Skin of body (tissue), 2 donors: ENCODE measurements around the gene UBASH3B. TPM values are rescaled to one million over a fixed set of nuclear protein-coding genes. Genes with fewer than 3 reads are reported as not detected.

Source experiments
- DNase-seq: peaks from one replicate; lab custom pipeline; 2025; lab: John Stamatoyannopoulos, UW
- total RNA-seq: library from RNA; depleted of rRNA; stranded (reverse); fragments of >200 nt; gene quantifications from one replicate; pipeline ENCODE4 v1.2.3, GENCODE V29; 2014

The UBASH3B gene
- total RNA-seq, 1 donor from 2014 or later = 3.8 TPM

DNA sequence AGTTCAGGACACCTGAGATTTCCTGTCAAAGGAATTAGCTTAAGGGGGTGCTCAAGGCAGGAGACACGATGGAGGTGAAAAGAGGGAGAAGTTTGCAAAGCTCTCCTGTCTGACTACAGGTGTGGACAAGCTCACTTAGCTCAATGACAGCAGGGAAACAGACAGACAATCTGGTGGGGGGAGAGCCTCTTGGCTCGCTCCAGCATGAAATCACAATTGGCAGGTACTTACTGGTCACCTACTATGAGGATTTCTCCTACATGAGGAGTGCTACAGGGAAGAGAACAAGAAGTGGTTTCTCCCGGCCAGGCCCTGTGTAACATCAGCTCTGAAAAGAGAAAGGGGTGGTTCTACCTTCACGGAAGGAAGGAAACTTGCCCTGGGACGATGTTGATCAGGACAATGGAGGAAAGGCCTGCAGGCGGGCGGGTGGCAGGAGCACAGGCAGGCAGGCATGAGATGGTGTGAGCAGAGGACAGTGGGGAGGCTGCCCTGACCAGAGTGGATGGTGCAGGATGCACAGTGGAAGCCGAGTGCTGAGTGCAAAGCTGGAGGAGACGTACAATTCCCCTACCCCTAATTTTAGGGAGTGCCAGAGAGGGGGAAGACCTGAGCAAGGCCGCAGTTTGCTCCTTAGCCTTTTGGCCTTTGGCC lies 124.9 kb downstream of the UBASH3B start:
- DNase-seq = no peak

DNA sequence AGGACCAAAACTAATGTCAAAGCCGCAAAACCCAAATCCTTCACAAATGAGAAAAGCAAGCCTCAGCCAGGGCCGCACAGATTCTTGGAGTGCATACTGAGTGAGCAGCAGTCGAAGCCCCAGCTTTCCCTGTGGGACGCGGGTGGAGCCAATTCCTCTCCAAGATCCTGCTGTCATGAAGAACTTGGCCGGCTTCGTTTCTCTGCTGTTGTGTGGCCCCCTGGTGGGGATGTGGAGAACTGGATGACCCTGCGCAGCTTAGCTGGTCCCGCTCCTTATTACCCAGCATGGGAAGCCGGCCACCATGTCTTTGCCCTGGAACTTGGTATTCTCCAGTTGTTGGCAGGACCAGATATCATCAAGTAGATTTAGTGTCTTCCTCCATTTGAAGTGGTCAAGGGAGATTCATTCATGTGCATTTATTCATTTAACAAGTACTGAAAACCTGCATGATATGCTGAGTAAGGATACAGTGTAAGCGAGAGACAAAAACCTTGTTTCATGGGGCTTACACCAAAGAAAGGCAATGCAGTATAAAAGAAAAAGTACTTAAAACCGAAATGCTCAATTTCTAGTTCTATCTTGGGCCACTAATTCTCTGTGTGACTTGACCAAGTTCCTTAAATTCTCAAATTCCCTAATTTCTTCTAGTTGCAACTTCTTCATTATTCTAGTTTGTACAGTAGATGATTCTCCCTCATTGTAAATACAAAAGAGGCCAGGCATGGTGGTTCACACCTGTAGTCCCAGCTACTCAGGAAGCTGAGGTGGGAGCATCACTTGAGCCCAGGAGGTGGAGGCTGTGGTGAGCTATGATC lies 126.1 kb downstream of the UBASH3B start:
- peak; percentile 94 for DNase-seq

DNA sequence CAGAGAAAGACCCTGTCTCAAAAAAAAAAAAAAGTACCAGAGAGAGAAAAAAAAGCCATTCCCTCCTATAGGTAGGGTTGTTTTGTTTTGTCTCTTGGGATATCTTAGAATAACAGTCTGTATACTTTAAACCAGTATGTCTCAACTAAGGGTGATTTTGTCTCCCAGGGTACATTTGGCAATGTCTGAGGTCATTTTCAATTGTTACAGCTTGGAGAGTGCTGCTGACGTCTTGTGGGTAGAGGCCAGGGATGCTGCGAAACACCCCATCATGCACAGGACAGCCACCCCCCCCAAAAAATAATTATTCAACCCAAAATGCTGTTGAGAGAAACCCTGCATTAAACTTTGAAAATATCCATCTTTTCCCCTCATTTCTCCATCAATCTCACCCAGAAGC lies 126.7 kb downstream of the UBASH3B start:
- DNase-seq = no peak

DNA sequence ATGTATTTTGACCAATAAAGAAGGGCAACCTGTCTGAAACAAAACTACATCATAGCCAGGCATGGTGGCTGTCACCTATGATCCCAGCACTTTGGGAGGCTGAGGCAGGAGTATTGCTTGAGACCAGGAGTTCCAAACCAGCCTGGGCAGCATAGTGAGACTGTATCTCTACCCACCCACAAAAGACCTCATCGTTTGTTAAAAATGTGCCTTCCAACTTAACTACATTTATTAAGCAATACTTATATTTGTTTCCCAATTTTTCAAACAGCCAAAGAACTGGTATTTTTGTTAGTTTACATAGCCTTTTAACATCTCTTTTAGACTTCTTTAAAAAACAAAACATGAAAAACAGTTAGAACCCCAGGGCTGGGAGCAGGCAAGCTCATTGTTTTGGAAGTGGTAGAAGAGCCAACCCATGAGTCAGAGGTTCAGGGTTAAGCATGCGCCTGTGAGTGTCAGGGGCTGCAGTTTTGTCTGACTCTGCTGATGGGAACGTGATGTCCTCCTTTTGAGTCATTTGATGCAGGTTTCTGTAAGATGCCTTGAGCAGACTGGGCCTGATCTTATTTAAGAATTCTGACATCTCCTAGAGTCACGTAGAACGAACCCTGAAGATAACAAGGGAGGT lies 128.9 kb downstream of the UBASH3B start:
- DNase-seq = no peak

DNA sequence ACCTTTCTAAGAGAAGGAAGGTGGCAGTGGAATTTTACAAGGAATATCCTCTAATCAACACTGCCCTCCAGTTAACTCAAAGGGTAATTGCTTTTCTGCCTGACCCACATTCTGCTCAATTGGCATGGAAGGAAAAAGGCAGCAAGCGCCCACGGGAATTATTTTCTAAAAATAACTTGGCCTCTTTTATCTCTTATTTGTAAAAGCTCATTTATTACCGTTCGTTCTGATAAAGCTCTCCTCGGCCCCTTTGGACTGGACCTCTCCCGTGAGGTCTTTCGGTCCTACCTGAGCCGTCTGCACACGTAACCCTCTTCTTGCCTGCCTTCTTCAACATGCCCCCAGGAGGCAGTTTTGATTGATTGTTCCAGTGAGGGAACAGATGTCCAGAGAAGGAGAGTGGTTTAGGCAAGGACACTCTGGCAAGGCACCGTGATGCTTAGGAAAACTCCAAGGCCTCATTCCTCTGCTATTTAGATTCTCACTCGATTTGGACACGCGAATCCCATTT lies 129.6 kb downstream of the UBASH3B start:
- DNase-seq = no peak

DNA sequence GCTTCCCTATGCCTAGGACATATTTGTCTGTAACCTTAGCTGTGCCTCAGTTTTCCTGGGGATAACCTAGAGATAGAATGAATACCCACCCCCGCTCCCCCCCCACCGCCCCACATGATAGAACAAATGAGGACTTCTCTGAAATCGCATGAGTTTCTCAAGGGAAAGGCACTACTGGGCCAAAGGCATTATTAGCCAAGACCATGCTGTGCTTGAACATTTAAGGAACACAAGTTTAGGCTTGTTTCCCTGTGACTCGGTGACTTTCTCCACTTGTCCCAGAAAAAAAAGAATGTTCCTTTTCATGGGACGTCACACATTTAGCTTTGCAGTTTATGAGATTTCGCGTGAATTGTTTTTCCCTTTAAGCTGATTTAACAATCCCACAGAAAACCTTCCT lies 131.4 kb downstream of the UBASH3B start:
- no peak for DNase-seq

DNA sequence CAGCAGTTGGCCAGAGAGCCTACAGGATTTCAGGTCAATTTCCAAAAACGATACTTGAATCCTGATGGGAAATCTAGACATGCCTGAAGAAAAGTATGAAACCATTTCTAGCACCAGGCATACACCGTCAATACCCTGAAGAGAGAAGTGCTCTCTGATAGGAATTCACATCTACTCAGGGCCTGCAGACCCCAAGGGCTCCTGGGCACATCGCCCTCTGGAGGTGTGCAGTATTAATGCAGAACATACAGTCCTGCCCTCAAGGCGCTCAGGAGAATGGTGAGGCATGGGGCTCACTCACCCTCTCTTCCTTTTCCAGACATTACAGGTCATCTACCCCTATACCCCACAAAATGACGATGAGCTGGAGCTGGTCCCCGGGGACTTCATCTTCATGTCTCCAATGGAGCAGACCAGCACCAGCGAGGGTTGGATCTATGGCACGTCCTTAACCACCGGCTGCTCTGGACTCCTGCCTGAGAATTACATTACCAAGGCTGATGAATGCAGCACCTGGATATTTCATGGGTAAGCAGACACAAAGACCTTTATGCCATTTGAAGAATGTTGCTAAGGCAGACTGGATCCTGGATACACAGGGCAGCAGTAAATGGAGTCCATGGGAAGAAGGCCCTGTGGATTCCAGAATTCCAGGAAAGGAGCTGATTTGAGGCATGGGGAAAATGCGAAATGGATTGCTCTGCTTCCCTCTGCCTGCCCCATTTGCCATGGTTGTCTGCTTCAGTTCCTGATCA lies 133.4 kb downstream of the UBASH3B start:
- no peak for DNase-seq

DNA sequence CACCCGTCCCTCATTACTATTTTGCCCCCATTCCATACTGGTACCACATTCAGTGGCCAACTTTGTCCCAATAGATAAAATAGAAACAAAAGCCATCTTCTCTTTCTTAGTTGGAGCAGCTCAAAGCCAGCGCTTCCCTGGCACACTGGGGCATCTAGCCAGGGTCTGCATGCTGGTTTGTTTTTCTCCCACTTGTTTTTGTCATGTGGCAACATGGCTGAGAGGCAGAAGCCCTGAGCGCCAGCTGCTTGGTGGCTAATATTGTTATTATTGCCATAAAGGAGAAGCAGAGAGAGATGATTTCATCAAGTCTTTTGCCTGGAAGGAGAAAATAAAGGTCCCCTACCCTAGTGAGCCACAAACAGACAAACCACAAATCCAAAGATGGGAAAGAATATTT lies 134.4 kb downstream of the UBASH3B start:
- DNase-seq = no peak

DNA sequence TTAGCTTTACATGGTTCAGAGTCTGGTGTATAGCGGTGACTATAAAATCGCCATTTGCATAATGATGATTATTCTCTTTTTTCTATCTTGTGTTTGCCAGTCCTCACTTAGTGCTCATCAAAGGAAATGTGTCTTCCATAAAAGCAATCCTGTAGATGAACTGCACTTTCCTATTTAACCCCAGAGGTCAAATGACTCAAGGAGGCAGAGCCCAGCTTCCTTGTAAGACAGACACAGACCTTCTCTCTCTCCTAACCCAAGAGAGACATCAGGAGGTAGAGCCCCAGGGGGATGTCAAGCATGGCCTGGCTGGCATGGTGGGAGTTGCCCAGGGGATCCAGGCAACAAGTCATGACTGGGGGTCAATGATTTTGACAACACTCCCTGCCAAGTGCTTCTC lies 135.9 kb downstream of the UBASH3B start:
- no peak for DNase-seq

DNA sequence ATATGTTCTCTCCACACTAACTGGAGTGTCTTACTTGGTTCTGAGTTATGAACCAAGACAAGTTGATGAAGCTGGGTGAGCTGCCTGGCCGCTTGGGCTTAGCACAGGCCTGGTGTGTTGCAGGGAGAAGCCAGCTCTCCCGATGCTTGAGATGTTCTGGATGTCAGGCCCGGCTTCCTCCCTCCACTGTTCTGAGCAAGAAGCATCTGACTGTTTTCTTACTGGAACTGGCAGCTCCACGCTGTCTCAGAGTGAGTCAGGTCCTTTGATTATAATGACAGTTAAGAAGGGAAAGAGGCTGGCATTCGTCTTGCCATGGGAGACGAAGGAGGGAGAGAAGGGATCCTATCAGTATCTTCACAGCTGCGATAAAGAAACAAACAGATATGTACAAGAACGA lies 136.3 kb downstream of the UBASH3B start:
- DNase-seq = no peak

DNA sequence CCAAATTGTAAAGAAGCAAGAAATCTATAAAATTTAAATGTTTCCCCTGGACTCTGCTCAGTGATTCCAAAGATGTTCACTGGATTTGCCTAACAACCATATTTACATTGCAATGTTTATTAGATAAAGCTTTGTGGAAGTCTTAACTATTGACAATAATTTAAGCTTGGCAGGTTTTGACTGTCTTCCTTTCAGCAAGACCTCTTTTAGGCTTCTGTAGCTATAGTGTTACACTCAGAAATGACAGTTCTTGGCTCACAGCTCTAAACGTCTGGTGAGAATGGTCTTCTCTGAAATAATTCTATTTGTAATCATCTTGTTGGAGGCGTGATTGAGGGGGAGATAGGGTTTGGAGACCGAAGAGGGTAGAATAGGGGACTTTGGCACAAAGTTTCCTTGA lies 138.0 kb downstream of the UBASH3B start:
- no peak for DNase-seq

DNA sequence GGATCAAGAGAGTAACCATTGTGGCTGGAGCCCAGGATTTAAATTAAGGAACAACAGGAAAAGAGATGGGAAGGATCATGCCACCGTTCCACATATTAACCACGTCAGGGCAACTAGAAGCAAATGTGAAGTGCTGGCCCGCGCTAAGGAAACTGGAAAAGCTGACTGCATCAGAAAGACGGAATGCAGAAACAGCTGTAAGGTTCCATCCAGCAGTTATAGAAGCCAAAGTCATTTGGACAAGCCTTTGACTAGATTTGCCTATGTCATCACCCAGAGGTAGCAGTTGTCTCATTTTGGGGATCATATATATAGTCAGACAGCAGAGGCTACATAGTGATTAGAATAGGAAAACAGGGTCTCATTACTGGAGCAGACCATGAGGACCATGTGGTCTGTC lies 139.8 kb downstream of the UBASH3B start:
- no peak for DNase-seq

DNA sequence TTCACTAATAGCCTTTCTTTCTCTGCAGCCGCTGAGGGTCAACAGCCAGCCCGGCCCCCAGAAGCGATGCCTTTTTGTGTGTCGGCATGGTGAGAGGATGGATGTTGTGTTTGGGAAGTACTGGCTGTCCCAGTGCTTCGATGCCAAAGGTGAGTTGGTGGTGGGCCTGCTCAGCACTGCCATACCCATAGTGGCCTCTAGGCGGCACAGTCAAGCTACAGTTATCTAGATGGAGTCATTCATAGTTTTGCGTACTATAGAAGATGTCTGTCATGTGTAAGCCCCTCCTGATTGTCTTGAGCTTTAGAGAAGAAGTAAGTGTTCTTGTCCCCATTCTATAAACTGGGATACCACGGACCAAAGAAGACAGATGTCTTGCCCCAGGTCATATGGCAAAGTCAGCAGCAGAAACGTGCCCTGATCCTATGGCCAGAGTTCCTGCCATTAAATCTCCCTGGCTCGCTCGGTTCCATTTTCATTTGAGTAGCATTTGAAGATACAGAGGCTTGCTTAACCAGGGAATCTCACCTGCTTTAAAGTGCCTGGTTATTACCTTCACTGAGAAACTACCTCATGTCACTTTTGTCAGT lies 140.7 kb downstream of the UBASH3B start:
- no peak for DNase-seq

DNA sequence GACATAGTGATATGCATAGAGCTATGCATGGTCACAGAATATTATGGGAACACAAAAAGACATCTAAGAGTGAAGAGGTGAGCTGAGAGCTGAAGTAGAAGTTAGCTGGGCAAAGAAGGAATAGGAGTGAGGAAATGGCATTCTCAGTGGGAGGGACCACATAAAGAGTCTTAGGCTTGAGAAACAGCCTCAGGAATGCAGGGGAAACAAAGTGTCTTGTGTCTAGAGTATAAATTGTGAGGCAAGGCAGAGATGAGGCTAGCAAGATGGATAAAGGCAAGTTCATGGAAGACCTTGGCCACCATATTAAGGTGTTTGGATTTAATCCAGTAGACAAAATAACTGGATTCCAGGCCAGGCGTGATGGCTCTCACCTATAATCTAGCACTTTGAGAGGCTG lies 142.1 kb downstream of the UBASH3B start:
- no peak for DNase-seq

DNA sequence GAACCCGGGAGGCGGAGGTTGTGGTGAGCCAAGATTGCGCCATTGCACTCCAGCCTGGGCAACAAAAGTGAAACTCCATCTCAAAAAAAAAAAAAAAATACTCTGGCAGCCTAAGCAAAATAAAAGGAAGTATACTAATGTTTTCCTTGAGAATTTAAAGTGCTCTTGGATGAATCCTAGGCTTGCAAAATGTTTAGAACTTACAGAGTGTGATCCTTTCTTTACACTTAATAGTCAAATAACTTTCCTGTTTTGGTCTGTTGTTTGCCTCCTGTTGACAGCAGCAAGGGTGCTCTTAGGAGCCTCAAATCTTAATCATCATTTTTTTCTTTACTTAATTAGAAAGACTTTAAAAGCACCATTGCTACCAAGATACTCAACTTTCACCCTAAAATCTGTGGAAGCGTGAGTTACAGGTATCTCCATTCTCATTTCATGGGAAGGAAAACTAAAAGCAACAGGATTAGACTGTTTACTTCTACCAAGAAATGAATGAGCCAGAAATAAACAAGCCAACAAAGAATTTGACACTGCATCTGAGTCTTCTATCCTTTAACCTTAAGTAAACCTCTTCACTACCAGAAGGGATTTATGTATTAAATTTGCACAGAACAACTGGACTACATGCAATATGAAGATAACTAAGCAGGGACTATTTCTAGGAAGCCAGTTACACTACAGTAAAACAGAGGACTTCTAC lies 144.0 kb downstream of the UBASH3B start:
- no peak for DNase-seq

DNA sequence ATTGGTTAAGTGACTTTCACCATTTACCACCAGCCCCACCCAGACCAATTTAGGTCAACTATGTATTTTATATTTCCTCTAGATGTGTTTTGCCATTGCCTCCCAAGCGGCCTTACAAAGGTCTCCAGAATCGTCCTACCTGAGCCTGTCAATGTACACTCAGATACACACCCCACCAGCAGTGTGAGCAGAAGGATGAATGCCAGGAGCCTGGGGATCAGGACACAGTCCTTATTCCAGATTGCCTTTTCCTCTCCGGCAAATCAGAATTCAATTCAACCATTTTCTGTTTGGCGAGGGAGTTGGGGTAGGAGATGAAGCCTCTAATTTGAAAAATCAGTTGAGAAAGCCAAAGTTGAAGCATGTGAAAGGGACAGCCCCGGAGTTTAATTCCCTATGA lies 147.4 kb downstream of the UBASH3B start:
- DNase-seq = no peak

DNA sequence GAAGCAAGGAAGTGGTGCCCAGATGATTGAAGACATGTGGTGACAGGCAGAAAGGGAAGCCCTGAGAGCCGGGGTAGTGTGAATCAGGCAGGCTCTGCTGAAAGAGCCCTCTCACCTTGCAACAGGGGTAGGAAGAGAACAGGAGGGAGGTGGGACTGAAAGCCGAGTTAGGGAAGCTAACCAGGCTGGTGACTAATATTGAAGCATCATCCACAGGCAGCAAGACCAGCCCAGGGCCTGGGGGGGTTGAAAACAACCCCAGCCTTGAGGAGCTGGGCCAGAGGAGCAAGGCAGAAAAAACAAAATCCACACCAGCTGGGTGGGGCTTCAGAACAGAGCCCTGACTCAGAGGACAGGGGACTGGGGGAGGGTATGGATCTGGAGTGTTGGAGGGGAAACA lies 147.8 kb downstream of the UBASH3B start:
- no peak for DNase-seq

DNA sequence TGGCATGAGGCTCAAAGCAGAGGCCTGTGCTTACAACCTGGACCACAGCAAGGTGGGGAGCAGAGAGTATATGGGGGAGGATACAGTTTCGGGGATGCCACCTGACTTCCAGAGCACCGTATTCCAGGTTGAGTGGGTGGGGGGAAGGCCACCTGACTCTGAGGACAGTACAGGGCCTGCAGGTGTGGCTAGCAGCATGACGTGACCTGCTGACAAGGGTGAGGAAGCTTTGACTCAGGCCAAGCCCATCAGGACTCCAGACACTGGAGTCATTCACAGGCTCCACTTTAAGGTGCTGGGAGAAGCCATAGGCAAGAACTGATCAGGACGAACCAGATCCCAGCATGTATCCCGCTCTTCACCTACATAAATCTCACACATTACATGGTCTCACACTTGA lies 148.2 kb downstream of the UBASH3B start:
- DNase-seq = no peak

DNA sequence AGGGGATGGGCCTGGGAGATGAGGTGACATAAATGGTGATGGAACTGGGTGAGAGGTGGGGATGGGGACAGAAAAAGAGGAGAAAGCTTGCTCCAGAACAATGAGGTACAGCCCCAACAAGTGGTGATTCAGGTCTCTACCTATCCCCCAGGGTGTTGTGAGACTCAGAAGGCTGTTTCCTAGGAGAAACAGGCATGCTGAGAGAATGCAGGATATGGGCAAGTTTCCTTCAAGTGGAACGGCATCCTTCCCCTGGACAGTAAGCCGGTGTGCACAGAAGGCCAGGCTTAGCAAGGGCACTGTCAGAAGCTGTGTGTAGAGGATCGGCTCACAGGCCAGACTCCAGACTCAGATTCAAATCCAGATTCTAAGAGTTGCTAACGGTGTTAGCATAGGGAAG lies 148.6 kb downstream of the UBASH3B start:
- DNase-seq = no peak

DNA sequence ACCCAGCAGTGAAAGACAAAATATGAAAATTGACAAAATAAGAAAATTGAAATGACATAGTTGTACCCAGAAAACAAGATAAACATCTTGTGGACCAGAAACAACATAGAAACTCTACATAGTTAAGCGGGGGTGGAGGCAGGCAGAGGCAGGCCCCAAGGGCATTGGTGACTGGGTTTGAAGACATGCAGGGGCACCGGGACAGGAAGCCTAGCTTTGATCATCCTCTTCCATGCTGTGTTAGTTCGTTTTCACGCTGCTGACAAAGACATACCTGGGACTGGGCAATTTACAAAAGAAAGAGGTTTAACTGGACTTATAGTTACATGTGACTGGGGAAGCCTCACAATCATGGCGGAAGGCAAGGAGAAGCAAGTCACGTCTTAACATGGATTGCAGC lies 149.3 kb downstream of the UBASH3B start:
- DNase-seq = no peak
